NCI-H187 (cell line): ENCODE measurements around the gene NAPSA.

ENCODE experiments used
- DNase-seq, 2 experiments: peaks; one replicate each; lab custom pipeline; 2025; lab: John Stamatoyannopoulos, UW

Gene NAPSA

DNA sequence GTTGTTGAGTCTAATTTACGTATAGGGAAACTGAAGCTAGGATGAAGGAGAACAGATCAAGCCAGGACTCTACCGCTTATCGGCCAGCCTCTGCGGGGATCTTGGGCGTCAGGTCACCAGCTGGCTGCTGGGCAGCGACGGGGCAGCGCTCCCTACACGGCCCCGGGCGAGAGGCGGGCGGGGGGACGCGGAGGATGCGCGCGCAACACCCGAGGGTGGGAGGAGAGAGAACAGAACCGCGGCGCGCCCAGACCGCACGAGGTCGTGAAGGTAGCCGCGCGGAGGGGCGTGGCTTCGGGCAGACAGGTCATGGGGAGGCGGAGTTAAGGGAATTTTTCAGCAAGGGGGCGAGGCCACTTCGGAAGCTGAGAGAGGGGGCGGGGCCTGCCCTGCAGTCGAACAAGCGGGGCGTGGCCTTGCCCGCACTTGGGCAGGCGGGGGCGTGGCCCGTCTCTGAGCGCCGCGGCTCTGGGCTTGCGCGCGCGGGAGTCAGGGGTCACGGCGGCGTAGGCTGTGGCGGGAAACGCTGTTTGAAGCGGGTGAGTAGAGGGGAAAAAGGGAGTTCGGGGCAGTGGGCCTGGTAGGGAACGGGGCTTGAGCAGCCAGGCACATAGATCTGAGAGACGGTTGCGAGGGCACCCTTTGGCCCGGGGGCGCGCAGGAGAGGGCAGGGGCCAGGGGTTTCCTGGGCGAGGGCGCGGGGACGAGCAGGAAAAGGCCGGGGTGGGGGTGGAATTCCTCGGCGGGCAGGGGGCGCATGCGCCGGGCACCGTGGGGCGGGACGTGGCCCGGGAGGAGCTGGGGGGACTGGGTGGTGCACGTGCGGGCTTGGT is 18.6 kb upstream of the NAPSA start, which contains the start of gene POLD1:
Gene POLD1, plus strand, starts transcription at position 496 of the 833 bp plus-strand sequence. CDS start 14,505 bp downstream, outside the sequence.
- DNase-seq = peak; percentile 94 to 99

DNA sequence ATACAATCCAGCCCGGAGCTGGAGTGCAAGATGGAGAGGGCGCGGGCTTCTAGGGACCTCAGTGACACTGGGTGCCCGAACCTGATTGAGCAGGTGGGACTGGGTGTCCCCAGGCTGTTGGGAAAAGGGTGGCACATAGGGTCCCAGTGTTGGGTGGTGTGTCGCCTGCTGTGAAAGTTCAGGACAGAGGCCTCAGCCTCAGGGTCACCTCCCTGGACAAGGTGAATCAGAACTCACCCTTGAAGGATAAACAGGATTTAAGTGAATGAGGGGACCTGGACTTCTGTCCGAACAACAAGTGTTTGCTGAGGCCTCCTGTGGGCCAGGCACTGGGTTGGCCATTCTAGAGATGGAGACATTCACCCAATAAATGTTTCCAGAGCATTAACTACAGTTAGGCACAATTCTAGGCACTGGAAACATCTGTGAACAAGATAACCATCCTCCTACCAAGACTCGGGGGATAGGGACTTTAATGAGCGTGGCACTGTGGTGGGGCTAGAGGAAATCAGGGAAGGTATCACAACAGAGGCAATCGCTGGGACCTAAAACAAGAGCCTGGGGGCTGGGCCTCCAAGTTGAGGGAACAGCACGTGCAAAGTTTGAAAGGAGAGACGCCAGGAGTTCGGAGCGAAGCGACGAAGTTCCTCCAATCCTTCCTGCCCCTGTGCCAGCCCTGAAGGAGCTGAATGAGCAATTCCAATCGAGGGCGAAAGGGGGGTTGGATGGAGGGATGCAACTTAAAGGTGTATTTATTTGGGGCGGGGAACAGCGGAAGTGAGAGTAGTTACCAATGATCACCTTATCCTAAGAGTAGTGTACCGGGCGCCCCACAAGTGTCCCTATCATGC is 17.8 kb upstream of the NAPSA start:
- peak in 1 of 2 experiments; percentile 65 for DNase-seq

DNA sequence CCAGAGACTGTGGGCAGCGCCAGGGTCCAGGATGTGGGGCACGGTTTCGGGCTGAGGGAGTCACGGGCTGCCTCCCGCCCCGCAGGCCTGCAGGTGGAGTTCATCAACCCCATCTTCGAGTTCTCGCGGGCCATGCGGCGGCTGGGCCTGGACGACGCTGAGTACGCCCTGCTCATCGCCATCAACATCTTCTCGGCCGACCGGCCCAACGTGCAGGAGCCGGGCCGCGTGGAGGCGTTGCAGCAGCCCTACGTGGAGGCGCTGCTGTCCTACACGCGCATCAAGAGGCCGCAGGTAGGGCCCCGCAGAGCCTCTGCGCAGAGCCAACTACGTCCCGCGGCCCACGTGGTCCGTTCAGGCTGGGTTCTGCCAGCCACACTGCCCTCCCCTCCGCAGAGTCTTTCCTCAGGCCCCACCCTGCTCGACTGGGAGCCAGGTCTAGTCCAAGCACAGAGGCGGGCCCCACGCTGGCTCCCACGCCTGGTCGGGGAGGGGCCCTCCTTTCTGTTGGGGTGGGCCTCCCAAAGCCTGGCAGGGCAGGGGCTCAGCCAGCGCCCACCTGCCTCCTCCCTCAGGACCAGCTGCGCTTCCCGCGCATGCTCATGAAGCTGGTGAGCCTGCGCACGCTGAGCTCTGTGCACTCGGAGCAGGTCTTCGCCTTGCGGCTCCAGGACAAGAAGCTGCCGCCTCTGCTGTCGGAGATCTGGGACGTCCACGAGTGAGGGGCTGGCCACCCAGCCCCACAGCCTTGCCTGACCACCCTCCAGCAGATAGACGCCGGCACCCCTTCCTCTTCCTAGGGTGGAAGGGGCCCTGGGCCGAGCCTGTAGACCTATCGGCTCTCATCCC is 16.7 kb upstream of the NAPSA start:
- no peak for DNase-seq

DNA sequence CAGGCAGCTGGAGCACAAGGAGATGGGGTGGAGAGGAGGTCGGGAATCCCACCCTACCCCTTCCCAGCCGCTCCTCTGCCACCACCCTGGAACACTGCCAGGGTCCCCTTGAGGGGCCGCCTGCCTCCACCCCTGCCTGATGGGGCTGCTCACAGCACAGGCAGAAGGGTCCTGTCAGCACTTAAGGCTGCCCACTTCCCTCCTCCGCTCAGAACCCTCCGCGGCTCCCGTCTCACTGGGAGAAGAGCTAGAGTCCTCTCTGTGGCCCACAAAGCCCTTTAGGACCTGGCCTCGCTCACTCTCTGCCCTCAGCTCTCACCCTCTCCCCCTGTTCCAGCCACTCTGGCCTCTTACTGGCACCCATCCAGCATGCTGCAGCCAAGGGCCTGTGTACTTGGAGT is 15.3 kb upstream of the NAPSA start:
- no peak for DNase-seq

DNA sequence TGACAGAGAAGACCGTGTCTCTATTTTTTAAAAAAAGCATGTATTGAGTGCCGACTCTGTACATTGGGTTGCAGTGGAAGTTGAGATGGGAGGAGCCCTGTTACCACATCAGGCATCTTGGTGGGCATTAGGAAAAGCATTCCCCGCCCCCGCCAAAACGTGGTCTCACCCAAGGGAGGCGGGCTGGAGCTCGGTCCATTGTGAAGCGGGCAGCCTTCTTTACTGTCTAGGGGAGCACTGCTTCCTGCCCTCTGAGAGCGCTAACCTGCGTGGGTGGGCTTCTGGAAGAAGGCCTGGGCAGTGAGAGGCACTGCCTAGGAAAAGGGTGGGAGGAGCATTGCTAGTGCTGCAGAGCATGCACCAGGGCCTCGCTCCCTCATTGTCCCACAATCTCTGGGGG is 14.7 kb upstream of the NAPSA start:
- no peak for DNase-seq

DNA sequence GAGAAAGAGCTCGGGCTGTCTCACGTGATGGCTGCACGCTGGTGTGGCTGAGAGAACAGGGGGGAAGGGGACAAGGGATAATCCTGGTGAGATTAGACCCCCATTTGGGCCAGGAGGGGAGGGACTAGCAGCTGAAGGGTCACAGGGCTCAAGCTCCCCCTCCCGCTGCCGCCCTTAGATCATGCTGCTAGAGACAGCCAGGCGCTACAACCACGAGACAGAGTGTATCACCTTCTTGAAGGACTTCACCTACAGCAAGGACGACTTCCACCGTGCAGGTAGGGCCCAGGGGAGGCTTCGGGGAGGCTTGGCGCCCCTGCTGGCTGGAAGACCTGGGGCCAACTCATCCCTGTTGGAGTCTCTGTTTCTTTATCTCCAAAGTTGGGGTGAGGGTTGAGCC is 14.2 kb upstream of the NAPSA start:
- DNase-seq = no peak

DNA sequence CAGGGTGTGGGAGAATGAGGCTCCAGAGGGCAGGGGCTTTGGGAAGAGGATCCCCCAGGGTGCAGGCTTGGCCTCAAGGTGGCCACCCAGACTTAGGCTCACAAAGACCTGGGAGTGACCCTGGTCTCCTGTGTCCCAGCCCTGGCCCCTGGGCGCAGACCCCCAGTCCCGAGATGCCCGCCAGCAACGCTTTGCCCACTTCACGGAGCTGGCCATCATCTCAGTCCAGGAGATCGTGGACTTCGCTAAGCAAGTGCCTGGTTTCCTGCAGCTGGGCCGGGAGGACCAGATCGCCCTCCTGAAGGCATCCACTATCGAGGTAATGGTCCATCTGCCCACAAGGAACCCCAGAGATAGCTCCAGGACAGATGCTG is 13.4 kb upstream of the NAPSA start:
- no peak for DNase-seq

DNA sequence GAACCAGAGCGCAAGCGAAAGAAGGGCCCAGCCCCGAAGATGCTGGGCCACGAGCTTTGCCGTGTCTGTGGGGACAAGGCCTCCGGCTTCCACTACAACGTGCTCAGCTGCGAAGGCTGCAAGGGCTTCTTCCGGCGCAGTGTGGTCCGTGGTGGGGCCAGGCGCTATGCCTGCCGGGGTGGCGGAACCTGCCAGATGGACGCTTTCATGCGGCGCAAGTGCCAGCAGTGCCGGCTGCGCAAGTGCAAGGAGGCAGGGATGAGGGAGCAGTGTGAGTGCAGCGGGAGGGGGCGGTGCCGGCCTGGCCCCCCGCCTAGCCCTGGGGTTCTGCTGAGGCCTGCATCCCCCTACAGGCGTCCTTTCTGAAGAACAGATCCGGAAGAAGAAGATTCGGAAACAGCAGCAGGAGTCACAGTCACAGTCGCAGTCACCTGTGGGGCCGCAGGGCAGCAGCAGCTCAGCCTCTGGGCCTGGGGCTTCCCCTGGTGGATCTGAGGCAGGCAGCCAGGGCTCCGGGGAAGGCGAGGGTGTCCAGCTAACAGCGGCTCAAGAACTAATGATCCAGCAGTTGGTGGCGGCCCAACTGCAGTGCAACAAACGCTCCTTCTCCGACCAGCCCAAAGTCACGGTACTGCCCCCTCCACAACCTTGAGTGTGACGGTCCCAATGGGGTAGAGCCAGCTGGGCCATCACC is 12.9 kb upstream of the NAPSA start:
- no peak for DNase-seq

DNA sequence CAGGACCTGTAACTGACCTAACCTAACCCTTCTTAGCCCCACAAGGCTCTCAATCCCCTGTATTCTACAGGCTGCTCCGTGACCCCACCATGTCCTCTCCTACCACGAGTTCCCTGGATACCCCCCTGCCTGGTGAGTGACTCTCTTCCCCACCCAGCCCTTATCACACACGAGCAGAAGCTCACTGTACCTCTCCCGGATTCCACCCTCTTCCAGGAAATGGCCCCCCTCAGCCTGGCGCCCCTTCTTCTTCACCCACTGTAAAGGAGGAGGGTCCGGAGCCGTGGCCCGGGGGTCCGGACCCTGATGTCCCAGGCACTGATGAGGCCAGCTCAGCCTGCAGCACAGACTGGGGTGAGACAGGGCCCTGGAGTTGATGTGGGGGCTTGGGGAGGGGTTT is 12.1 kb upstream of the NAPSA start:
- DNase-seq = no peak

DNA sequence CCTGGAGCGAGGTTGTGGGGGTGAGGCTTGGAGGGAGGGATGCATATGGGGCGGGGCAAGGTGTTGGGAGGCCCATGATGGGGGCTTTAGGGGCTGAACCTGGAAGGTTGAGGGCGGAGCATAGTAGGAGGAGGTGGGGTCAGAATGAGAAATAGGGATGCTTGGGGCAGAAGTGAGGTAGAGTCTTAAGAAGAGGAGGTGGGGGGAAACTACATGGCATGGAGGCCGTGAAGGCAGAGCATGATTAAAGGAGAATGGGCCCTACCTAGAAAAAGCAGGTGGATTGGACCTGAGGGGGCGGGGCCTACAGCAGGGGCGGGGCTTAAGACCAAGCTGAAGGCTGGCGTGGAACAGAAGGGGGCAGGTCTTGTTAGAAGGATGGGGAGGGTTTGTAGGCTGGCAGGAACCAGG is 11.6 kb upstream of the NAPSA start:
- peak in 1 of 2 experiments; percentile 22 for DNase-seq

DNA sequence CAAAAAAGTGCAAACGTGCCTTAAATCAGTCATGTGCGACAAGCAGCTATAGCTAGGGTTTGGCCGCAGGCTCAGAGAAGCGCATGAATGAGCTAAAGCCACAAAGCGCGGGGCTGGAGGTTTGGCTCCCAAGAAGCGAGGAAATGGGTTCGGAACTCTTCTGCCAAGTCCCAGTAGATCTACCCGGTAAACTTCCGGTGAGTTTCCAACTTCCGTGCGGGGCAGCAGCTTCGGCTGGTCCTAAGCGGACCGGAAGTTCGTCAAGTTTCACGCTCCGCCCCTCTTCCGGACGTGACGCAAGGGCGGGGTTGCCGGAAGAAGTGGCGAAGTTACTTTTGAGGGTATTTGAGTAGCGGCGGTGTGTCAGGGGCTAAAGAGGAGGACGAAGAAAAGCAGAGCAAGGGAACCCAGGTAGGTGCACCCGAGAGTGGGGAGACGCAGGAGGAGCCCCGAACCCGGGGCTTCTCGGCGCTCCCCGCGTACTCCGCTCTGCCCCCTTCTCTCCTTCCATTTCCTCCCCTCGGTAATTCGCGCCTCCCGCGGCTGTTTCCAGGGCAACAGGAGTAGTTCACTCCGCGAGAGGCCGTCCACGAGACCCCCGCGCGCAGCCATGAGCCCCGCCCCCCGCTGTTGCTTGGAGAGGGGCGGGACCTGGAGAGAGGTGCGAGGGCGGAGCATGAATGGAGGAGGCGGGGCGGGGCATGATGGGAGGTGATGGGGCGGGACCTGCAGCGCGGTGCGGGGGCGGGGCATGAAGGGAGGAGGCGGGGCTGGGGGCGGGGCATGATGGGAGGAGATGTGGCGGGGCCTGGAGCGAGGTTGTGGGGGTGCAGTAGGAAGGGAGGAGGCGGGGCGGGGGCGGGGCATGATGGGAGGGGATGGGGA is 11.0 kb upstream of the NAPSA start, which contains the start of gene NR1H2:
Gene NR1H2, plus strand, starts transcription at position 292 of the 885 bp plus-strand sequence. CDS start 1,149 bp downstream, outside the sequence.
- peak; percentile 82 to 94 for DNase-seq

DNA sequence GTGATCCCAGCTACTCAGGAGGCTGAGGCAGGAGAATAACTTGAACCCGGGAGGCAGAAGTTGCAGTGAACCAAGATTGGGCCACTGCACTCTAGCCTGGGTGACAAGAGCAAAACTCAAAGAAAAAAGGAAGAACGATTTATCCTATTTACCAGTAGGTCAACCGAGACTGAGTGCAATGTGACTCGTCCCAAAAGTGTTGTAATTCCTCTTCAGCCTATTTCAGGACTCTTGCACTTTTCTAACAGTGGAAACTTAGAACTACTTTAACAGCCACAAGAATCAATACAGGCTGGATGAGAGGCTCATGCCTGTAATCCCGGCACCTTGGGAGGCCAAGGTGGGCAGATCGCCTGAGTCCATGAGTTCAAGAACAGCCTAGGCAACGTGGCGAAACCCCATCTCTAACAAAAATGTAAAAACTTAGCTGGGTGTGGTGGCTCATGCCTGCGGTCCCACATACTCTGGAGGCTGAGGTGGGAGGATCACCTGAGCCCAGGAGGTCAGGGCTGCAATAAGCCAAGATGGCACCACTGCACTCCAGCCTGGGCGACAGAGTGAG is 6.6 kb upstream of the NAPSA start:
- DNase-seq = no peak

DNA sequence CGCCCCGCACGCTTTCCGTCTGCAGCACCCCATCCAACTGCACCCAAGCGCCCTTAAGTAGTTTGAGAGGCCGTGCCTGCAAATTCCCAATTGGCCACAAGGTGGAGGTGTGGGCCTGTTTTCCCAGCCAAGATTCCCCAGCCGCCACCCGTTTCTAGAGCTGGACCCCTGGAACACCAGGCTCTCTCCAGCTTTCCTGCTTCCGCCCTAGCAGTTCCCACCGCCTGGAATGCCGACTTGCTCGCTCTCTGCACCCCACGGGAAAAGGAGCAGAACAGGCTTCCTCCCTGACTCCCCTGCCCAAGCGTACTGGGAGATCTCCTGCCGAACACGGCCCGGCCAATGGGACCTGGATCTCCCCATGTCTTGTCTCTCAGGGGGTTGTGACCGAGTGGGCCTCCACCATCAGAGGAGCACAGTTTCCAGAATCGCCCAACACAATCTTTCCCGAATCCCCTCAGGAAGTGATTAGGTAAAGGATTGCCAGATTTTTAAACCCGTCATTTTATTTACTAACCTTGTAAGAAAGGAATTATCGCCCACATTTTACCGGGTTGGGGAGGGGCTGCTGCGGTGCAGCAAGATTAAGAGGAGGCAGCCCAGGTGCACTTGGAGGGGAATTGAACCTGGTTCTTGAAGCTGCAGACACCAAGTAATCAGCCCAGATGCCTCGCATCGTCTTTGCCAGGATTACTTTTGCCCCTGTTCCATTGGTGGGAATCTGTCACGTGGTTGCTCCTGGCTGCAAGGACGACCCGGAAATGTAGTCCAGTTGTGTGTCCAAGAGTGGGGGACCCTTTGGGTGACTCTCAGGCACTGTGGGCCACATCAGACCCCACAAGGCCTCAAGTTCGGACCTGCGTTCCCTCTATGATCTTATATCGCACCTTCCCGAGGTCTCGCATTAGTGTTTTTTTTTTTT is 3.5 kb upstream of the NAPSA start:
- peak; percentile 77 to 87 for DNase-seq

DNA sequence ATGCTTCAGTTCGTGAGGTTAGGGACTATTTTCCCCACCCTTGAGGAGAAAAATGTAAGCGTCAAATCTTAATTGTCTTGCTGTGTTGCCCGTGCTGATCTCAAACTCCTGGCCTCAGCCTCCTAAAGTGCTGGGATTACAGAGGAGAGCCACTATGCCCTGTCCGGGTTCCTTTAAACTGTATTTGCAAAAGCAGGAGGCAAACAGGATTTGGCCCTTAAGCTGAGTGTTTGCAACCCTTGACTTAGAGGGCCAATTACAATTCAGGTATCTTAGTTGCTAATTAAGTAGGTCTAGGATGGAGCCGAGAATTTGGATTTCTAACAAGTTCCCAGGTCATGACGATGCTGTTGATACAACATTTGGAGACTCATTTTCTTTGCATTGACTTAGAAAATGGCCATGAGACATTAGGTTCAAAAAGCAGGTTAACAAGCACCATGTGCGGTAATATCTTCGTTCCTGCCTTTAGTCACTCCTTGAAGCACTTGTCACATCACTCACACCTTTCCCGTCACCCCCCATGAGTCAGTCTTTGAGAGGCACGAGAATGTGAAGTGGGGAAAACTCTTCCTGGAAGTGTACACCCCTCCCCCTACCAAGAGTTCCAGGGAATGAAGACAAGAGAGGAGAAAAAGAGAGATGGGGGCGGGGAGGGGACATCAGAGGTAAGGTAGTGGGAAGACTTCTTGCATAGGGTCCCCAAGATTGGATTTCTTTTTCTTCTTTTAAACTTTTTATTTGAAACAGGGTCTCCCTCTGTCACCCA is 2.6 kb downstream of the NAPSA start:
- no peak for DNase-seq

DNA sequence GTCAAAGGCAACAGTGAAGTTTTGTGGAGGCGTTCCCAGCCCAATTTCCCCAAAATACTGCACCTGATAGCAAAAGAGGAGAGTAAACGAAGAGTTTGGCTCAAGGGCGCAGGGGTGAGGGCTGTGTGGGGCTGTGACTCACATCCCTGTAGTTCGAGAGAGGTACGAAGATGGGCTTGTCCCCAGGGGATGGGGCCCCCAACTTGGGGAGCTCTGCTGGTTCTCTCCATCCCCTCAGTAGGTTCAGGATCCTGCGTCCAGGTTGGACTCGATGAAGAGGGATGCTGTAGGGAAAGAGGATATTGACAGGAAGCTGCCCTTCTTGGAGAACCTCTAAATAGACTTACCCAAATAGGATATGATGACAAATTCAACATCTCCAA is 3.4 kb downstream of the NAPSA start:
- no peak for DNase-seq

DNA sequence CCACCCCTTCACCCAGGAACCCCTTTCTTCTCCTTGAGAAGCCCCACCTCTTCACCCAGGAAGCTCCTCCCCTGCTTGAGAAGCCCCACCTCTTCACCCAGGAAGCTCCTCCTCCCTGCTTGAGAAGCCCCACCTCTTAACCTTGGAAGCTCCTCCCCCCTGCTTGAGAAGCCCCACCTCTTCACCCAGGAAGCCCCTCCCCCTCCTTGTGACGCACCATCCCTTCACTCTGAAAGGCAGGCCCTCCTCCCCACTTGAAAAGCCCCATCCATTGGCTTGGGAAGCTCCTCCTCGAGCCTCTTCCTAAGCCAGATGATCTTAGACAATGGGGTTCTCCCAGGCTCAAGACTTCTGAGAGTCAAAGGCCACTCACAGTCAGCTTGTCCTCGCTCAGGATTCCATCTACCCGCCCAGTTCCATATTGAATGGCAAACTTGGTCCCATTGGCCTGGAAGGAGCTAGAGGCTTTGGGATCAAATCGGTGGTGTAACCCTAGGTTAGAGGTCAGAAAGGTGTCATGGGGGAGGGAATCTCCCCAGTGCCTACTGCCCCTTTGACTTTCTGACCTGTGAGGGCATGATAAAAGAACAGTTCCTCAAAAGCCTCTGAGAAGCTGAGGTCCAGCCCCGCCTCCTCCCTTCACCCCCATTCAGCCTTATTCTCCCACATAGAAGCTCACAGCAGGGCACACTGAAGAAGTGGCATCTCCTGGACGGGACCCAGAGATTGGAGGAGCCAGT is 4.0 kb downstream of the NAPSA start:
- no peak for DNase-seq

DNA sequence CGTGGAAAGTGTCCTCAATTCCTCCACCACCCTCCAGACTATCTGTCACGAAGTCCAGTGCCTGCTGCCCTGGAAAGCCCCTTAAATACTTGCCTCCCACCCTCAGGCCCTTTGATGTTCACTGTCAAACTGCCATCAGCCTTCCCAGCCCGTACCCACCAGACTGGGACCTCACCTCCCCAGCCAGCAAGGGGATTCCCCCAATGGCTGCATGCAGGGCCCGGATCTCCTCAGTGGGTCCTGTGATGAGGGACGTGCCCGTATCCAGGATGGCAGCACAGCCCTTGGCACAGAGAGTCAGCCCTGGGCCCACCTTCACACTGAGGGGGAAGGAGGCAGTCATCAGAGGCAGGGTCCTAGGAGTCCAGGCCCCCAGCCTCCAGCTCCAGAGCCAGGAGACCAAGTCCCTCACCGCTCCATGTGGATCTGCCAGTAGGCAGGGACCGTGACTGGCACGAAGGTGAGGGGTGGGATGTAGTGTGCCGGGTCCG is 6.1 kb downstream of the NAPSA start:
- no peak for DNase-seq
